ENCODE measurements around the gene LMO3.

DNA sequence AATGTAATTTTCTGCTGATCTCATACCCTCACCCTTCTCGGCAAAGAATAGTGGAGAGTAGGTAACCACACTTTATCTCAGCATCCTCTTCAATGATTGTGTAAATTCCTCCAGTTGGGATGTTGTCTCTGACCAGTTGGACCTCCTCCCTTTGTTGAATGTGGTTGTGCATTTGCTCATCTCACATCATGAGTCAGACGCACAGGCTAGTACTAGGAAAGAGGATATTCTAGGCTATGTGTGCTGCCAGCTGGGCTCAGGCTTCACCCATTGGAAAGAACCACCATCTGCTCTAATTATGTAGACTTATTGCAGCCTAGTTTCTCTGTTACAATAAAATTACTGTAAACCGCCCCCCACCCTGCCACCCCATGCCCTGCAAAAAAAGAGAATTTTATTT, 90.3 kb downstream of the LMO3 start:
- TF ChIP-seq BHLHE40 (IDR thresholded peaks at IDR 0.05; ENCODE audit: borderline replicate concordance): no peak
- TF ChIP-seq NFRKB (IDR thresholded peaks at IDR 0.05): no peak
- TF ChIP-seq FOXM1 (IDR thresholded peaks at IDR 0.05; ENCODE audit: borderline replicate concordance): no peak
